ENCODE measurements around the gene ASAP2. TPM values are rescaled to one million over a fixed set of nuclear protein-coding genes. Genes with fewer than 3 reads are reported as not detected.

Gene ASAP2
- total RNA-seq, 4 donors from 2014 or later: 22.0 to 54.6 (median 30.0) TPM

- Histone ChIP-seq H3K27me3 (no peaks in the 10 kb centered on the region), H3K9me3 (no peaks in the 10 kb centered on the region), H3K4me1 (peaks cover 27% of the 10 kb centered on the region), H3K36me3 (no peaks in the 10 kb centered on the region), H3K4me3 (no peak overlapping the region), H3K27ac (no peak overlapping the region)
- WGBS: 99% methylated on average over 9 of the region's 9 CpGs
- TF ChIP-seq POLR2AphosphoS5 (IDR thresholded peaks at IDR 0.05) (no peak), EP300 (IDR thresholded peaks at IDR 0.05) (no peak), POLR2A (IDR thresholded peaks at IDR 0.05) (no peak), CTCF (IDR thresholded peaks at IDR 0.05) (no peak)
- DNase-seq (ENCODE audit: low spot score in 2 of 2): no peak
These were observed 106.8 kb downstream of the ASAP2 start for GRCh38 chr2:9313443-9313842.

- Histone ChIP-seq H3K9me3 (no peaks in the 10 kb centered on the region), H3K36me3 (no peaks in the 10 kb centered on the region), H3K4me3 (no peak overlapping the region), H3K27me3 (no peaks in the 10 kb centered on the region), H3K27ac (no peak overlapping the region), H3K4me1 (peaks cover 33% of the 10 kb centered on the region)
- no peak for TF ChIP-seq POLR2A (IDR thresholded peaks at IDR 0.05)
- no peak for TF ChIP-seq POLR2AphosphoS5 (IDR thresholded peaks at IDR 0.05)
- TF ChIP-seq EP300 (IDR thresholded peaks at IDR 0.05): no peak
- no peak for TF ChIP-seq CTCF (IDR thresholded peaks at IDR 0.05)
- no peak for DNase-seq (ENCODE audit: low spot score in 2 of 2)
- WGBS: 64% methylated on average over 16 of the region's 16 CpGs
These were observed 108.8 kb downstream of the ASAP2 start for GRCh38 chr2:9315280-9315847.

GRCh38 chr2:9317559-9317958, 110.9 kb downstream of the ASAP2 start:
- 91% methylated on average over 6 of the region's 6 CpGs for WGBS
- Histone ChIP-seq H3K9me3 (no peaks in the 10 kb centered on the region), H3K27me3 (no peaks in the 10 kb centered on the region), H3K4me3 (no peak overlapping the region), H3K4me1 (peaks cover 17% of the 10 kb centered on the region), H3K27ac (no peak overlapping the region), H3K36me3 (no peaks in the 10 kb centered on the region)
- TF ChIP-seq POLR2A (IDR thresholded peaks at IDR 0.05): no peak
- no peak for TF ChIP-seq CTCF (IDR thresholded peaks at IDR 0.05)
- TF ChIP-seq EP300 (IDR thresholded peaks at IDR 0.05): no peak
- no peak for TF ChIP-seq POLR2AphosphoS5 (IDR thresholded peaks at IDR 0.05)
- no peak for DNase-seq (ENCODE audit: low spot score in 2 of 2)

- Histone ChIP-seq H3K4me3 (no peak overlapping the region), H3K4me1 (peaks cover 17% of the 10 kb centered on the region), H3K27ac (no peak overlapping the region), H3K9me3 (no peaks in the 10 kb centered on the region), H3K27me3 (no peaks in the 10 kb centered on the region), H3K36me3 (peaks cover 8% of the 10 kb centered on the region)
- TF ChIP-seq POLR2AphosphoS5 (IDR thresholded peaks at IDR 0.05): no peak
- TF ChIP-seq POLR2A (IDR thresholded peaks at IDR 0.05): no peak
- no peak for TF ChIP-seq EP300 (IDR thresholded peaks at IDR 0.05)
- TF ChIP-seq CTCF (IDR thresholded peaks at IDR 0.05): no peak
- DNase-seq (ENCODE audit: low spot score in 2 of 2): no peak
- WGBS: 56% methylated on average over 23 of the region's 29 CpGs
These were observed 112.1 kb downstream of the ASAP2 start for GRCh38 chr2:9318461-9319337.

GRCh38 chr2:9319338-9319715, 112.7 kb downstream of the ASAP2 start:
- 79% methylated on average over 7 of the region's 8 CpGs for WGBS
- TF ChIP-seq POLR2AphosphoS5 (IDR thresholded peaks at IDR 0.05) (no peak), CTCF (IDR thresholded peaks at IDR 0.05) (no peak), POLR2A (IDR thresholded peaks at IDR 0.05) (no peak)
- Histone ChIP-seq H3K36me3 (peaks cover 13% of the 10 kb centered on the region), H3K4me1 (peaks cover 17% of the 10 kb centered on the region), H3K27ac (no peak overlapping the region), H3K27me3 (no peaks in the 10 kb centered on the region), H3K9me3 (no peaks in the 10 kb centered on the region), H3K4me3 (no peak overlapping the region)
- DNase-seq (ENCODE audit: low spot score in 2 of 2): no peak

Measured in suprapubic skin (tissue), 4 donors.